DND-41 (cell line): Measurements from ENCODE around the gene CTIF.

Experiments
- ATAC-seq: fragments of 200-7000 bp; cut with Tn5 transposase; 3 replicates; pipeline ENCODE4 v1.9.1; 2021; ENCODE audit warnings: low read depth; ENCODE audit not compliant: insufficient read depth
- DNase-seq: peaks from one replicate; pipeline ENCODE4 v3.0.0-alpha.2; 2020
- H2AFZ ChIP-seq: 2 replicates; pipeline ENCODE4 v1.6.0; 2012; ENCODE audit warnings: low read depth, low read length
- H3K27ac ChIP-seq: 2 replicates; pipeline ENCODE4 v1.5.1; 2012; ENCODE audit warnings: low read length, inconsistent platforms
- H3K27me3 ChIP-seq: fragments of 200-600 bp; sonication (generic); 2 replicates; pipeline ENCODE4 v1.6.0; 2012; ENCODE audit warnings: low read length, mild to moderate bottlenecking, inconsistent platforms; ENCODE audit not compliant: insufficient read depth, poor library complexity
- H3K36me3 ChIP-seq: 2 replicates; pipeline ENCODE4 v1.5.1; 2012; ENCODE audit warnings: low read length, inconsistent platforms; ENCODE audit not compliant: insufficient read depth
- H3K4me1 ChIP-seq: 2 replicates; pipeline ENCODE4 v1.5.1; 2012; ENCODE audit warnings: mild to moderate bottlenecking, low read length; ENCODE audit not compliant: insufficient read depth
- H3K4me2 ChIP-seq: 2 replicates; pipeline ENCODE4 v1.6.0; 2012; ENCODE audit warnings: mild to moderate bottlenecking, moderate library complexity, low read length, inconsistent platforms; ENCODE audit not compliant: insufficient read depth
- H3K4me3 ChIP-seq, 2 experiments: fragments of 200-600 bp in 1 of 2; shearing (Covaris generic) in 1 of 2; 2 replicates each; pipeline ENCODE4 v1.5.1; 2012 to 2016; ENCODE audit warnings: inconsistent platforms in 2 of 2, low read length in 2 of 2, mild to moderate bottlenecking in 2 of 2, low read depth in 1 of 2, moderate library complexity in 1 of 2
- H3K79me2 ChIP-seq: 2 replicates; pipeline ENCODE4 v1.6.0; 2012; ENCODE audit warnings: low read length, inconsistent platforms; ENCODE audit not compliant: insufficient read depth
- H3K9ac ChIP-seq: 2 replicates; pipeline ENCODE4 v1.6.0; 2012; ENCODE audit warnings: low read depth, mild to moderate bottlenecking, inconsistent platforms, low read length, moderate library complexity
- H3K9me3 ChIP-seq: 2 replicates; pipeline ENCODE4 v1.5.1; 2012; ENCODE audit warnings: low read length, moderate library complexity, mild to moderate bottlenecking, inconsistent platforms; ENCODE audit not compliant: insufficient read depth, severe bottlenecking
- H4K20me1 ChIP-seq: 2 replicates; pipeline ENCODE4 v1.6.0; 2012; ENCODE audit warnings: low read length; ENCODE audit not compliant: insufficient read depth
- CTCF ChIP-seq: IDR thresholded peaks from 2 replicates; pipeline ENCODE4 v1.5.1; 2012; ENCODE audit warnings: borderline replicate concordance, low read length, moderate library complexity, mild to moderate bottlenecking; ENCODE audit not compliant: poor library complexity, severe bottlenecking; ENCODE audit errors: extremely low read depth
- EZH2 ChIP-seq: IDR thresholded peaks from 3 replicates; pipeline ENCODE4 v1.6.1; 2012; ENCODE audit warnings: borderline replicate concordance, low read depth, mild to moderate bottlenecking, moderate library complexity, low read length, inconsistent platforms; ENCODE audit not compliant: severe bottlenecking

Gene CTIF

GRCh38 chr18:48735080-48735676 lies 196.3 kb downstream of the CTIF start:
- Histone ChIP-seq H3K79me2 (no peaks in the 10 kb centered on the region), H2AFZ (no peak overlapping the region), H3K27me3 (no peaks in the 10 kb centered on the region), H3K9me3 (no peaks in the 10 kb centered on the region), H3K36me3 (no peaks in the 10 kb centered on the region), H3K4me3 (no peak overlapping the region), H3K9ac (no peak overlapping the region), H3K27ac (no peak overlapping the region), H4K20me1 (no peaks in the 10 kb centered on the region; the same call in 1 of the 2 replicates), H3K4me1 (no peaks in the 10 kb centered on the region), H3K4me2 (no peak overlapping the region)
- no peak for TF ChIP-seq EZH2
- no peak for TF ChIP-seq CTCF
- no peak for DNase-seq
- no peak for ATAC-seq

- no peaks in the 10 kb centered on the region for H3K9me3 ChIP-seq
- H3K27me3 ChIP-seq: no peaks in the 10 kb centered on the region
- no peak overlapping the region for H3K27ac ChIP-seq
- TF ChIP-seq CTCF (no peak), EZH2 (no peak)
- H3K79me2 ChIP-seq: no peaks in the 10 kb centered on the region
- no peak overlapping the region for H3K9ac ChIP-seq
- no peaks in the 10 kb centered on the region; the same call in 1 of the 2 replicates for H4K20me1 ChIP-seq
- H3K36me3 ChIP-seq: no peaks in the 10 kb centered on the region
- ATAC-seq (no peak), DNase-seq (no peak)
- H3K4me2 ChIP-seq: no peak overlapping the region
- H2AFZ ChIP-seq: no peak overlapping the region
- no peaks in the 10 kb centered on the region for H3K4me1 ChIP-seq
- no peak overlapping the region for H3K4me3 ChIP-seq
Observed at GRCh38 chr18:48735681-48736255, 196.9 kb downstream of the CTIF start.

- Histone ChIP-seq H3K36me3 (no peaks in the 10 kb centered on the region), H3K4me3 (no peak overlapping the region), H2AFZ (no peak overlapping the region), H3K27me3 (no peaks in the 10 kb centered on the region), H3K79me2 (no peaks in the 10 kb centered on the region), H3K9ac (no peak overlapping the region), H3K27ac (no peak overlapping the region), H3K4me2 (no peak overlapping the region), H3K9me3 (no peaks in the 10 kb centered on the region), H3K4me1 (no peaks in the 10 kb centered on the region), H4K20me1 (no peaks in the 10 kb centered on the region; the same call in 1 of the 2 replicates)
- ATAC-seq (no peak), DNase-seq (no peak)
- TF ChIP-seq CTCF: no peak
- TF ChIP-seq EZH2: no peak
Observed at GRCh38 chr18:48736321-48737260, 197.8 kb downstream of the CTIF start.
